H1 (cell line): ENCODE results near the gene RAMACL. TPM values are rescaled to one million over a fixed set of nuclear protein-coding genes. Genes with fewer than 3 reads are reported as not detected.

ENCODE experiments used
- KDM4A ChIP-seq: IDR thresholded peaks from one replicate; pipeline ENCODE4 v1.7.1; 2012; ENCODE audit warnings: low read depth, mild to moderate bottlenecking, moderate library complexity, low read length, inconsistent platforms; ENCODE audit not compliant: severe bottlenecking
- POLR2A ChIP-seq, 2 experiments: IDR thresholded peaks; 1 replicate in 1 of 2; 2 replicates in 1 of 2; pipeline ENCODE4 v1.6.1; 2011; ENCODE audit warnings: low read depth in 2 of 2, low read length in 2 of 2, mild to moderate bottlenecking in 2 of 2; ENCODE audit errors: control extremely low read depth in 1 of 2
- SIRT6 ChIP-seq: IDR thresholded peaks from one replicate; pipeline ENCODE4 v1.7.1; 2012; ENCODE audit warnings: low read length, inconsistent platforms
- TAF1 ChIP-seq: IDR thresholded peaks from 2 replicates; pipeline ENCODE4 v1.6.1; 2011; ENCODE audit warnings: mild to moderate bottlenecking, low read depth, low read length
- polyA plus RNA-seq, 7 experiments: library from polyadenylated mRNA; depleted of rRNA in 3 of 7; stranded (reverse) in 5 of 7; unstranded in 2 of 7; fragments of >200 nt in 5 of 7; fragments of 200-250 nt in 2 of 7; gene quantifications; 1 replicate in 5 of 7; 2 replicates in 1 of 7; 4 replicates in 1 of 7; pipeline versions ENCODE4 v1.2.1 to v1.2.3, GENCODE V29; 2011 to 2013; ENCODE audit warnings: missing spikeins in 2 of 7, mixed read lengths in 2 of 7
- total RNA-seq: library from RNA; stranded (reverse); fragmentation: NEBNext Ultra II Directional; extraction: Animal tissue kit (Norgen Biotek cat#: 25700); gene quantifications from 2 replicates; pipeline ENCODE4 v1.2.1, GENCODE V29; 2021
- TF ChIP-seq, protein P1 (sequence below): fragments of 300-600 bp; sonication (generic); IDR thresholded peaks from 2 replicates; pipeline ENCODE4 v1.7.1; 2012; ENCODE audit warnings: low read length, moderate library complexity, mild to moderate bottlenecking, inconsistent platforms; ENCODE audit not compliant: insufficient replicate concordance
- TF ChIP-seq, protein P2 (sequence below): IDR thresholded peaks from 2 replicates; pipeline ENCODE4 v1.6.1; 2011; ENCODE audit warnings: low read length, improper control_type of control experiment
- TF ChIP-seq, protein P3 (sequence below): IDR thresholded peaks from 2 replicates; pipeline ENCODE4 v1.6.1; 2012; ENCODE audit warnings: low read length, inconsistent platforms

Gene RAMACL
- total and polyA plus RNA-seq, 2 of the 8 experiments (the other 6 are each of a cell fraction or from before 2014, with no cell fraction given) = 0.23 to 0.97 TPM

DNA sequence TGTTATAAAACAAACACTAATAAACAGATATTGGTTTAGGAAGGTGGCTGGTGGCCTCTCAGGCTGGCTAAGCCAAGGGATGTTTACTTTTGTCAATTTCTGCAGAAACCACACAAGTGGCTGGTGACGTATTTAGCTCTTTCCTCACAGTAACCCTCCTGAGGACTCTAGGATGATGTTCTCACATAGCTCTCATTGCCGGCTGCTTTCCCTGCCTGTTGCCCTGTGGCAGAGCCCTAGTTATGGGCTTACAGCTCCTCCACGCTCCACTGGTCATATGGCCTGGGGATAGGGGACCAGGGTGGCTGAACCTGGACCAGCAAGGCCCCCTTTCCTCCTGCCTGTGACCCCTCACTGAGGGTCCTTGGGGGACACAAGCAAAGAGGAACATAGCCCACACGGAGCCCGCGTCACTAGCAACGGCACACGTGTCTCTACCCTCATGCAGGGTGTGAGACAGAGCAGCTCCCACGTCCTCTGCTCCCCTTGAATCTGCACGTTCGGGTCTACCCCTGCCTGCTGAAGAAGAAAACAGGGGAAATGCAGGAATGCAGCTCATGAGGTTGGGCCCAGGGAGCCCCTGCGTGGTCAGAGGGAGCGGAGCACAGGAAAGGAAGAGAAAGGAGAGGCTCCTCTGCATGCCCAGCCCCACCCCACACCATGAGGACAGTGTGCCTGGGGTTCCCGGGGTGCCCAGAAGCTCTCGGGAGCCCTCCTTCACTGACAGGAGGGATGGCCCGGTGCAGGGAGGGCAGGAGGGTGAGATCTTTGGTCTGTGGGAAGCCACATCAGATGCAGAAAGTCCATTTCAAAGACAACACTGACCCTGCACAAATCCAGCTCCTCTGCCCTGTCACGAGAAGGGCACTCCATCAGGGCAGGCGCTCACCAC is 13.9 kb downstream of the RAMACL start (continued):
- TF ChIP-seq, protein P1, sequence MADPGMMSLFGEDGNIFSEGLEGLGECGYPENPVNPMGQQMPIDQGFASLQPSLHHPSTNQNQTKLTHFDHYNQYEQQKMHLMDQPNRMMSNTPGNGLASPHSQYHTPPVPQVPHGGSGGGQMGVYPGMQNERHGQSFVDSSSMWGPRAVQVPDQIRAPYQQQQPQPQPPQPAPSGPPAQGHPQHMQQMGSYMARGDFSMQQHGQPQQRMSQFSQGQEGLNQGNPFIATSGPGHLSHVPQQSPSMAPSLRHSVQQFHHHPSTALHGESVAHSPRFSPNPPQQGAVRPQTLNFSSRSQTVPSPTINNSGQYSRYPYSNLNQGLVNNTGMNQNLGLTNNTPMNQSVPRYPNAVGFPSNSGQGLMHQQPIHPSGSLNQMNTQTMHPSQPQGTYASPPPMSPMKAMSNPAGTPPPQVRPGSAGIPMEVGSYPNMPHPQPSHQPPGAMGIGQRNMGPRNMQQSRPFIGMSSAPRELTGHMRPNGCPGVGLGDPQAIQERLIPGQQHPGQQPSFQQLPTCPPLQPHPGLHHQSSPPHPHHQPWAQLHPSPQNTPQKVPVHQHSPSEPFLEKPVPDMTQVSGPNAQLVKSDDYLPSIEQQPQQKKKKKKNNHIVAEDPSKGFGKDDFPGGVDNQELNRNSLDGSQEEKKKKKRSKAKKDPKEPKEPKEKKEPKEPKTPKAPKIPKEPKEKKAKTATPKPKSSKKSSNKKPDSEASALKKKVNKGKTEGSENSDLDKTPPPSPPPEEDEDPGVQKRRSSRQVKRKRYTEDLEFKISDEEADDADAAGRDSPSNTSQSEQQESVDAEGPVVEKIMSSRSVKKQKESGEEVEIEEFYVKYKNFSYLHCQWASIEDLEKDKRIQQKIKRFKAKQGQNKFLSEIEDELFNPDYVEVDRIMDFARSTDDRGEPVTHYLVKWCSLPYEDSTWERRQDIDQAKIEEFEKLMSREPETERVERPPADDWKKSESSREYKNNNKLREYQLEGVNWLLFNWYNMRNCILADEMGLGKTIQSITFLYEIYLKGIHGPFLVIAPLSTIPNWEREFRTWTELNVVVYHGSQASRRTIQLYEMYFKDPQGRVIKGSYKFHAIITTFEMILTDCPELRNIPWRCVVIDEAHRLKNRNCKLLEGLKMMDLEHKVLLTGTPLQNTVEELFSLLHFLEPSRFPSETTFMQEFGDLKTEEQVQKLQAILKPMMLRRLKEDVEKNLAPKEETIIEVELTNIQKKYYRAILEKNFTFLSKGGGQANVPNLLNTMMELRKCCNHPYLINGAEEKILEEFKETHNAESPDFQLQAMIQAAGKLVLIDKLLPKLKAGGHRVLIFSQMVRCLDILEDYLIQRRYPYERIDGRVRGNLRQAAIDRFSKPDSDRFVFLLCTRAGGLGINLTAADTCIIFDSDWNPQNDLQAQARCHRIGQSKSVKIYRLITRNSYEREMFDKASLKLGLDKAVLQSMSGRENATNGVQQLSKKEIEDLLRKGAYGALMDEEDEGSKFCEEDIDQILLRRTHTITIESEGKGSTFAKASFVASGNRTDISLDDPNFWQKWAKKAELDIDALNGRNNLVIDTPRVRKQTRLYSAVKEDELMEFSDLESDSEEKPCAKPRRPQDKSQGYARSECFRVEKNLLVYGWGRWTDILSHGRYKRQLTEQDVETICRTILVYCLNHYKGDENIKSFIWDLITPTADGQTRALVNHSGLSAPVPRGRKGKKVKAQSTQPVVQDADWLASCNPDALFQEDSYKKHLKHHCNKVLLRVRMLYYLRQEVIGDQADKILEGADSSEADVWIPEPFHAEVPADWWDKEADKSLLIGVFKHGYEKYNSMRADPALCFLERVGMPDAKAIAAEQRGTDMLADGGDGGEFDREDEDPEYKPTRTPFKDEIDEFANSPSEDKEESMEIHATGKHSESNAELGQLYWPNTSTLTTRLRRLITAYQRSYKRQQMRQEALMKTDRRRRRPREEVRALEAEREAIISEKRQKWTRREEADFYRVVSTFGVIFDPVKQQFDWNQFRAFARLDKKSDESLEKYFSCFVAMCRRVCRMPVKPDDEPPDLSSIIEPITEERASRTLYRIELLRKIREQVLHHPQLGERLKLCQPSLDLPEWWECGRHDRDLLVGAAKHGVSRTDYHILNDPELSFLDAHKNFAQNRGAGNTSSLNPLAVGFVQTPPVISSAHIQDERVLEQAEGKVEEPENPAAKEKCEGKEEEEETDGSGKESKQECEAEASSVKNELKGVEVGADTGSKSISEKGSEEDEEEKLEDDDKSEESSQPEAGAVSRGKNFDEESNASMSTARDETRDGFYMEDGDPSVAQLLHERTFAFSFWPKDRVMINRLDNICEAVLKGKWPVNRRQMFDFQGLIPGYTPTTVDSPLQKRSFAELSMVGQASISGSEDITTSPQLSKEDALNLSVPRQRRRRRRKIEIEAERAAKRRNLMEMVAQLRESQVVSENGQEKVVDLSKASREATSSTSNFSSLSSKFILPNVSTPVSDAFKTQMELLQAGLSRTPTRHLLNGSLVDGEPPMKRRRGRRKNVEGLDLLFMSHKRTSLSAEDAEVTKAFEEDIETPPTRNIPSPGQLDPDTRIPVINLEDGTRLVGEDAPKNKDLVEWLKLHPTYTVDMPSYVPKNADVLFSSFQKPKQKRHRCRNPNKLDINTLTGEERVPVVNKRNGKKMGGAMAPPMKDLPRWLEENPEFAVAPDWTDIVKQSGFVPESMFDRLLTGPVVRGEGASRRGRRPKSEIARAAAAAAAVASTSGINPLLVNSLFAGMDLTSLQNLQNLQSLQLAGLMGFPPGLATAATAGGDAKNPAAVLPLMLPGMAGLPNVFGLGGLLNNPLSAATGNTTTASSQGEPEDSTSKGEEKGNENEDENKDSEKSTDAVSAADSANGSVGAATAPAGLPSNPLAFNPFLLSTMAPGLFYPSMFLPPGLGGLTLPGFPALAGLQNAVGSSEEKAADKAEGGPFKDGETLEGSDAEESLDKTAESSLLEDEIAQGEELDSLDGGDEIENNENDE = no peak
- TF ChIP-seq SIRT6 (no peak), KDM4A (no peak), POLR2A (IDR thresholded peaks at IDR 0.05; ENCODE audit: control extremely low read depth in 1 of 2, low read depth in 2 of 2, low read length in 2 of 2) (no peak), TAF1 (no peak)
- TF ChIP-seq, protein P2, sequence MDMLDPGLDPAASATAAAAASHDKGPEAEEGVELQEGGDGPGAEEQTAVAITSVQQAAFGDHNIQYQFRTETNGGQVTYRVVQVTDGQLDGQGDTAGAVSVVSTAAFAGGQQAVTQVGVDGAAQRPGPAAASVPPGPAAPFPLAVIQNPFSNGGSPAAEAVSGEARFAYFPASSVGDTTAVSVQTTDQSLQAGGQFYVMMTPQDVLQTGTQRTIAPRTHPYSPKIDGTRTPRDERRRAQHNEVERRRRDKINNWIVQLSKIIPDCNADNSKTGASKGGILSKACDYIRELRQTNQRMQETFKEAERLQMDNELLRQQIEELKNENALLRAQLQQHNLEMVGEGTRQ = no peak
- TF ChIP-seq, protein P3, sequence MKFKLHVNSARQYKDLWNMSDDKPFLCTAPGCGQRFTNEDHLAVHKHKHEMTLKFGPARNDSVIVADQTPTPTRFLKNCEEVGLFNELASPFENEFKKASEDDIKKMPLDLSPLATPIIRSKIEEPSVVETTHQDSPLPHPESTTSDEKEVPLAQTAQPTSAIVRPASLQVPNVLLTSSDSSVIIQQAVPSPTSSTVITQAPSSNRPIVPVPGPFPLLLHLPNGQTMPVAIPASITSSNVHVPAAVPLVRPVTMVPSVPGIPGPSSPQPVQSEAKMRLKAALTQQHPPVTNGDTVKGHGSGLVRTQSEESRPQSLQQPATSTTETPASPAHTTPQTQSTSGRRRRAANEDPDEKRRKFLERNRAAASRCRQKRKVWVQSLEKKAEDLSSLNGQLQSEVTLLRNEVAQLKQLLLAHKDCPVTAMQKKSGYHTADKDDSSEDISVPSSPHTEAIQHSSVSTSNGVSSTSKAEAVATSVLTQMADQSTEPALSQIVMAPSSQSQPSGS = no peak
